H1 (cell line): ENCODE results near the gene L3HYPDH.

Experiments used
- CTCF ChIP-seq, 3 experiments: IDR thresholded peaks; 1 replicate in 2 of 3; 2 replicates in 1 of 3; pipeline versions ENCODE4 v1.5.1 to v1.6.1; 2011; ENCODE audit warnings: low read length in 3 of 3, mild to moderate bottlenecking in 3 of 3, inconsistent platforms in 2 of 3, low read depth in 1 of 3, moderate library complexity in 1 of 3; ENCODE audit not compliant: insufficient read depth in 1 of 3; ENCODE audit errors: control extremely low read depth in 1 of 3
- EZH2 ChIP-seq: fragments of 200-600 bp; sonication (generic); IDR thresholded peaks from 2 replicates; pipeline ENCODE4 v1.7.1; 2012; ENCODE audit warnings: low read depth, mild to moderate bottlenecking, moderate library complexity, low read length, inconsistent platforms; ENCODE audit not compliant: severe bottlenecking
- GABPA ChIP-seq: IDR thresholded peaks from 2 replicates; pipeline ENCODE4 v1.6.1; 2011; ENCODE audit warnings: mild to moderate bottlenecking, low read length, moderate library complexity, borderline replicate concordance; ENCODE audit not compliant: insufficient read depth
- MAX ChIP-seq: IDR thresholded peaks from 2 replicates; pipeline ENCODE4 v1.6.1; 2012; ENCODE audit warnings: inconsistent platforms
- POLR2A ChIP-seq, 2 experiments: IDR thresholded peaks; 1 replicate in 1 of 2; 2 replicates in 1 of 2; pipeline ENCODE4 v1.6.1; 2011; ENCODE audit warnings: low read depth in 2 of 2, low read length in 2 of 2, mild to moderate bottlenecking in 2 of 2; ENCODE audit errors: control extremely low read depth in 1 of 2
- POLR2AphosphoS5 ChIP-seq: IDR thresholded peaks from 2 replicates; pipeline ENCODE4 v1.6.1; 2011; ENCODE audit warnings: low read depth, low read length
- RBBP5 ChIP-seq: IDR thresholded peaks from 2 replicates; pipeline ENCODE4 v1.7.1; 2012; ENCODE audit warnings: low read depth, mild to moderate bottlenecking, inconsistent platforms, low read length, moderate library complexity, borderline replicate concordance
- SRF ChIP-seq: IDR thresholded peaks from 2 replicates; pipeline ENCODE4 v1.6.1; 2011; ENCODE audit warnings: mild to moderate bottlenecking, low read depth, low read length, moderate library complexity
- USF2 ChIP-seq: IDR thresholded peaks from 2 replicates; pipeline ENCODE4 v1.6.1; 2011; ENCODE audit warnings: low read length, improper control_type of control experiment

- TF ChIP-seq POLR2AphosphoS5 (no peak), CTCF (IDR thresholded peaks at IDR 0.05; ENCODE audit: control extremely low read depth in 1 of 3, insufficient read depth in 1 of 3, low read depth in 1 of 3, low read length in 3 of 3) (no peak), POLR2A (IDR thresholded peaks at IDR 0.05; ENCODE audit: control extremely low read depth in 1 of 2, low read depth in 2 of 2, low read length in 2 of 2) (no peak), MAX (no peak), RBBP5 (no peak), GABPA (no peak), EZH2 (no peak), SRF (no peak), USF2 (no peak)
These were observed 1.5 kb downstream of the L3HYPDH start for GRCh38 chr14:59482541-59483331.
